ENCODE measurements around the gene SLC27A4.

SLC27A4 gene

GRCh38 chr9:128339761-128340690 lies at the start of gene SLC27A4:
Gene SLC27A4, plus strand, starts transcription at chr9:128340527. Its CDS starts 2,606 bp downstream, at chr9:128343133.
- peak; percentile 89 for DNase-seq (ENCODE audit: low spot score)

GRCh38 chr9:128292009-128292408 lies 48.3 kb upstream of the SLC27A4 start:
- DNase-seq (ENCODE audit: low spot score), result no peak

GRCh38 chr9:128293091-128293490 lies 47.2 kb upstream of the SLC27A4 start:
- DNase-seq (ENCODE audit: low spot score), result no peak

- DNase-seq (ENCODE audit: low spot score), result no peak
These were observed 46.2 kb upstream of the SLC27A4 start for GRCh38 chr9:128294142-128294541.

GRCh38 chr9:128296340-128297220 lies 43.7 kb upstream of the SLC27A4 start:
- no peak for DNase-seq (ENCODE audit: low spot score)

- DNase-seq (ENCODE audit: low spot score), result no peak
These were observed 43.0 kb upstream of the SLC27A4 start for GRCh38 chr9:128297221-128297773.

GRCh38 chr9:128298535-128299482 lies 41.5 kb upstream of the SLC27A4 start:
- DNase-seq (ENCODE audit: low spot score), result no peak

GRCh38 chr9:128304136-128304970 lies 36.0 kb upstream of the SLC27A4 start:
- no peak for DNase-seq (ENCODE audit: low spot score)

GRCh38 chr9:128304971-128305288 lies 35.4 kb upstream of the SLC27A4 start:
- no peak for DNase-seq (ENCODE audit: low spot score)

GRCh38 chr9:128309551-128309950 lies 30.8 kb upstream of the SLC27A4 start:
- no peak for DNase-seq (ENCODE audit: low spot score)

GRCh38 chr9:128310461-128310860 lies 29.9 kb upstream of the SLC27A4 start:
- no peak for DNase-seq (ENCODE audit: low spot score)

- DNase-seq (ENCODE audit: low spot score), result no peak
These were observed 25.6 kb upstream of the SLC27A4 start for GRCh38 chr9:128314697-128315096.

- DNase-seq (ENCODE audit: low spot score), result no peak
These were observed 23.9 kb upstream of the SLC27A4 start for GRCh38 chr9:128316421-128316820.

GRCh38 chr9:128317629-128318028 lies 22.7 kb upstream of the SLC27A4 start:
- DNase-seq (ENCODE audit: low spot score), result no peak

GRCh38 chr9:128321343-128321742 lies 19.0 kb upstream of the SLC27A4 start:
- no peak for DNase-seq (ENCODE audit: low spot score)

- no peak for DNase-seq (ENCODE audit: low spot score)
These were observed 18.4 kb upstream of the SLC27A4 start for GRCh38 chr9:128321879-128322403.

GRCh38 chr9:128322404-128323211 lies 17.7 kb upstream of the SLC27A4 start, which contains the start of the genes COQ4 and TRUB2:
Gene COQ4, plus strand, starts transcription at chr9:128322839. Its CDS starts 20 bp downstream, at chr9:128322859.
Gene TRUB2, minus strand, starts transcription at chr9:128322447. Its CDS starts 39 bp downstream, at chr9:128322408.
- peak; percentile 94 for DNase-seq (ENCODE audit: low spot score)

- DNase-seq (ENCODE audit: low spot score), result peak; percentile 22
These were observed 17.1 kb upstream of the SLC27A4 start for GRCh38 chr9:128323212-128323730.

GRCh38 chr9:128323791-128324190 lies 16.5 kb upstream of the SLC27A4 start:
- no peak for DNase-seq (ENCODE audit: low spot score)
